BJ (cell line): ENCODE measurements around the gene IFIT1. TPM values are rescaled to one million over a fixed set of nuclear protein-coding genes. Genes with fewer than 3 reads are reported as not detected.

Source experiments
- CTCF ChIA-PET: fragments of 350-600 bp; formaldehyde crosslinking; extraction: SDS; loops from one replicate; lab custom pipeline; 2021; ENCODE audit warnings: antibody characterized with exemption, inconsistent platforms; lab: Yijun Ruan, JAX
- POLR2A ChIA-PET: fragments of 300-600 bp; sonication (Branson Sonifier 250); formaldehyde crosslinking; extraction: SDS; loops from one replicate; lab custom pipeline; 2021; ENCODE audit warnings: antibody characterized with exemption; lab: Charles Lee
- DNase-seq: peaks from one replicate; pipeline ENCODE4 v3.0.0-alpha.2; 2011; ENCODE audit warnings: low read depth
- H3K27me3 ChIP-seq: 2 replicates; pipeline ENCODE4 v1.6.0; 2011; ENCODE audit warnings: low read length; ENCODE audit not compliant: control insufficient read depth, insufficient read depth
- H3K36me3 ChIP-seq: 2 replicates; pipeline ENCODE4 v1.5.1; 2011; ENCODE audit warnings: low read length; ENCODE audit not compliant: control insufficient read depth, insufficient read depth
- H3K4me3 ChIP-seq: 2 replicates; pipeline ENCODE4 v1.5.1; 2011; ENCODE audit warnings: low read depth, mild to moderate bottlenecking, control low read depth, low read length
- CTCF ChIP-seq: IDR thresholded peaks from 2 replicates; pipeline ENCODE4 v1.5.1; 2011; ENCODE audit warnings: low read depth, mild to moderate bottlenecking, control low read depth, inconsistent platforms, low read length, moderate library complexity; ENCODE audit not compliant: insufficient read depth
- polyA plus RNA-seq: library from polyadenylated mRNA; depleted of rRNA; stranded (reverse); fragments of >200 nt; gene quantifications from 2 replicates; pipeline ENCODE4 v1.2.3, GENCODE V29; 2011

The IFIT1 gene
- polyA plus RNA-seq, 1 experiment = 25.1 TPM

- Histone ChIP-seq H3K36me3 (no peaks in the 10 kb centered on the region), H3K27me3 (no peaks in the 10 kb centered on the region), H3K4me3 (no peak overlapping the region)
- POLR2A ChIA-PET = no interaction called here
- DNase-seq = no peak
- no peak for TF ChIP-seq CTCF
- CTCF ChIA-PET = interaction anchor here (0.6 to 3.4 kb wide), 4 partner anchors 9 to 24 kb away, joined by 3 to 30 read pairs (median 6); partner anchors contain the start of gene IFIT1
Measured at GRCh38 chr10:89367529-89367928, 24.9 kb upstream of the IFIT1 start.

- CTCF ChIA-PET = interaction anchor here (1.5 to 3.4 kb wide), 8 partner anchors 10 to 117 kb away, joined by 3 to 30 read pairs (median 8); partner anchors contain the start of genes IFIT1 and LIPA
- TF ChIP-seq CTCF = no peak
Measured at GRCh38 chr10:89368129-89368528, 24.3 kb upstream of the IFIT1 start.

GRCh38 chr10:89369156-89370105 is 23.0 kb upstream of the IFIT1 start:
- TF ChIP-seq CTCF = peak; percentile 58
- H3K36me3 ChIP-seq = no peaks in the 10 kb centered on the region
- H3K27me3 ChIP-seq = no peaks in the 10 kb centered on the region
- CTCF ChIA-PET = interaction anchor here (0.6 to 3.4 kb wide), 39 partner anchors 8 to 382 kb away, joined by 3 to 30 read pairs (median 4); partner anchors contain the start of genes IFIT1, IFIT1B, IFIT3 and IFIT5
- no peak for DNase-seq
- POLR2A ChIA-PET = interaction anchor here (0.6 kb wide), 2 partner anchors 41 to 549 kb away, joined by 3 read pairs; no protein-coding TSS in a partner anchor
- no peak overlapping the region for H3K4me3 ChIP-seq

More at GRCh38 chr10:89368129-89368528, 24.3 kb upstream of the IFIT1 start:
- POLR2A ChIA-PET = no interaction called here
- Histone ChIP-seq H3K4me3 (no peak overlapping the region), H3K27me3 (no peaks in the 10 kb centered on the region), H3K36me3 (no peaks in the 10 kb centered on the region)
- no peak for DNase-seq

GRCh38 chr10:89371079-89371478 is 21.3 kb upstream of the IFIT1 start:
- no peak overlapping the region for H3K4me3 ChIP-seq
- ChIA-PET POLR2A (no interaction called here), CTCF (interaction anchor here (0.6 to 1.4 kb wide), 3 partner anchors 136 to 196 kb away, joined by 3 read pairs; no protein-coding TSS in a partner anchor)
- no peak for DNase-seq
- no peaks in the 10 kb centered on the region for H3K36me3 ChIP-seq
- H3K27me3 ChIP-seq = no peaks in the 10 kb centered on the region
- TF ChIP-seq CTCF = no peak

- TF ChIP-seq CTCF = no peak
- POLR2A ChIA-PET = interaction anchor here (0.6 kb wide), 1 partner anchor 70 kb away, joined by 3 read pairs; no protein-coding TSS in a partner anchor
- no peaks in the 10 kb centered on the region for H3K27me3 ChIP-seq
- CTCF ChIA-PET = interaction anchor here (0.6 to 1.4 kb wide), 4 partner anchors 46 to 195 kb away, joined by 3 read pairs; no protein-coding TSS in a partner anchor
- H3K4me3 ChIP-seq = no peak overlapping the region
- no peak for DNase-seq
- H3K36me3 ChIP-seq = no peaks in the 10 kb centered on the region
Measured at GRCh38 chr10:89371987-89372386, 20.4 kb upstream of the IFIT1 start.
